Type B pancreatic cell (in vitro differentiated cells): ENCODE results near the gene PPM1J. TPM values are rescaled to one million over a fixed set of nuclear protein-coding genes. Genes with fewer than 3 reads are reported as not detected.

Experiments used
- DNase-seq: peaks from one replicate; pipeline ENCODE4 v3.0.0; 2021; ENCODE audit warnings: mixed read lengths; ENCODE audit not compliant: unreplicated experiment; ENCODE audit errors: extremely low spot score
- H3K27ac Mint-ChIP-seq: 2 replicates; pipeline ENCODE4 v1.8.0; 2021; ENCODE audit warnings: mild to moderate bottlenecking, mixed read lengths
- H3K27me3 Mint-ChIP-seq: 2 replicates; pipeline ENCODE4 v1.8.0; 2021; ENCODE audit warnings: mixed read lengths
- H3K36me3 Mint-ChIP-seq: 2 replicates; pipeline ENCODE4 v1.8.0; 2021; ENCODE audit warnings: mixed read lengths
- H3K4me1 Mint-ChIP-seq: one replicate; pipeline ENCODE4 v1.8.0; 2021; ENCODE audit warnings: mixed read lengths; ENCODE audit not compliant: unreplicated experiment
- H3K4me3 Mint-ChIP-seq: 2 replicates; pipeline ENCODE4 v1.8.0; 2021; ENCODE audit warnings: mild to moderate bottlenecking, mixed read lengths
- H3K9me3 Mint-ChIP-seq: 2 replicates; pipeline ENCODE4 v1.8.0; 2021; ENCODE audit warnings: mixed read lengths
- total RNA-seq: library from RNA; stranded (reverse); gene quantifications from 2 replicates; pipeline ENCODE4 v1.2.1, GENCODE V29; 2021; ENCODE audit warnings: low replicate concordance
- TF ChIP-seq, protein P1 (sequence below): fragments of 200-600 bp; sonication (generic); conservative IDR thresholded peaks from 2 replicates; pipeline ENCODE4 v1.5.0; 2021; ENCODE audit warnings: antibody characterized with exemption, mild to moderate bottlenecking

The PPM1J gene
- total RNA-seq, 1 donor from 2014 or later = 2.5 TPM

DNA sequence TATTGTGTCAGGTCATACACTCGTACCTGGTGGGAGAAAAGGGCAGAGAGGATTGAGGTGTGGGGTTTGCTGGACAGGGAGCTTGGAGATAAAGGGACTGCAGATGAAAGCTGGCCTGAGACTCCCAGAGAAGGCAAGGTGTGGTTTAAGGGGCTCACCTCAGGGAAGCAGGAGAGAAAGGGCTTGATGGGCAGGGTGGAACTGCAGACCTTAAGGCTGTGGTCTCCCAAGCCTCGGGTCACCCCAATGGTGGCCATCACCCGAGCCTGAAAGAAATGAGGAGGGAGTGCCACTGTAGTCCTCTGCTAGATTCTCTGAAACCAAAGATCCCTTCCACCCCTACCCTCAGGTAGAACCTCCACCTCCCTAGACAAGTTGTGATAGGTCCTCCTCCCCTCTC lies 4.5 kb downstream of the PPM1J start:
- H3K9me3 Mint-ChIP-seq = no peaks in the 10 kb centered on the region
- no peaks in the 10 kb centered on the region for H3K36me3 Mint-ChIP-seq
- peaks cover 6% of the 10 kb centered on the region for H3K4me1 Mint-ChIP-seq
- TF ChIP-seq, protein P1, sequence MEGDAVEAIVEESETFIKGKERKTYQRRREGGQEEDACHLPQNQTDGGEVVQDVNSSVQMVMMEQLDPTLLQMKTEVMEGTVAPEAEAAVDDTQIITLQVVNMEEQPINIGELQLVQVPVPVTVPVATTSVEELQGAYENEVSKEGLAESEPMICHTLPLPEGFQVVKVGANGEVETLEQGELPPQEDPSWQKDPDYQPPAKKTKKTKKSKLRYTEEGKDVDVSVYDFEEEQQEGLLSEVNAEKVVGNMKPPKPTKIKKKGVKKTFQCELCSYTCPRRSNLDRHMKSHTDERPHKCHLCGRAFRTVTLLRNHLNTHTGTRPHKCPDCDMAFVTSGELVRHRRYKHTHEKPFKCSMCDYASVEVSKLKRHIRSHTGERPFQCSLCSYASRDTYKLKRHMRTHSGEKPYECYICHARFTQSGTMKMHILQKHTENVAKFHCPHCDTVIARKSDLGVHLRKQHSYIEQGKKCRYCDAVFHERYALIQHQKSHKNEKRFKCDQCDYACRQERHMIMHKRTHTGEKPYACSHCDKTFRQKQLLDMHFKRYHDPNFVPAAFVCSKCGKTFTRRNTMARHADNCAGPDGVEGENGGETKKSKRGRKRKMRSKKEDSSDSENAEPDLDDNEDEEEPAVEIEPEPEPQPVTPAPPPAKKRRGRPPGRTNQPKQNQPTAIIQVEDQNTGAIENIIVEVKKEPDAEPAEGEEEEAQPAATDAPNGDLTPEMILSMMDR = no peak
- no peak for DNase-seq
- H3K27me3 Mint-ChIP-seq = peaks cover 51% of the 10 kb centered on the region
- no peak overlapping the region for H3K27ac Mint-ChIP-seq
- no peak overlapping the region for H3K4me3 Mint-ChIP-seq

- peaks cover 51% of the 10 kb centered on the region for H3K27me3 Mint-ChIP-seq
- peaks cover 10% of the 10 kb centered on the region for H3K4me1 Mint-ChIP-seq
- H3K4me3 Mint-ChIP-seq = no peak overlapping the region
- TF ChIP-seq, protein P1 = no peak
- no peaks in the 10 kb centered on the region for H3K36me3 Mint-ChIP-seq
- DNase-seq = peak; percentile 60
- H3K27ac Mint-ChIP-seq = no peak overlapping the region
- H3K9me3 Mint-ChIP-seq = no peaks in the 10 kb centered on the region
Observed at GRCh38 chr1:112710159-112710558, 5.0 kb downstream of the PPM1J start.

DNA sequence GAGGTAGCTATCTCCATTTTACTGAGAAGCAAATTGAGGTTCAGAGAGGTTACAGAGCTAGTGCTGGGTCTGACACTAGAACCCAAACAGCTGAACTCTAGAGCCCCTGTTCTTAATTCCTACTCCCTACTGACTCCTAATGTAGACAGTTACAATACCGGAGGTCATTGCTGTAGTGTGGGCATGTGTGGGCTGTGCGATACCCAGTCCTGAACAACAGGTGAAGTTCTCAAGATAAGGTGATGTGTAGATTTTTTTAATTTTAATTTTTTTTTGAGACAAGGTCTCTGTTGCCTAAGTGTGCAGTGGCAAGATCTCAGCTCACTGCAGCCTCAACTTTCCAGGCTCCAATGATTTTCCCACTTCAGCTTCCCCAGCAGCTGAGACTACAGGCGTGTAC lies 6.6 kb downstream of the PPM1J start:
- TF ChIP-seq, protein P1 = no peak
- Mint-ChIP-seq H3K27me3 (peaks cover 44% of the 10 kb centered on the region), H3K4me3 (peak overlapping the region; percentile 87), H3K27ac (no peak overlapping the region), H3K9me3 (no peaks in the 10 kb centered on the region), H3K4me1 (peaks cover 26% of the 10 kb centered on the region), H3K36me3 (no peaks in the 10 kb centered on the region)
- DNase-seq = no peak

DNA sequence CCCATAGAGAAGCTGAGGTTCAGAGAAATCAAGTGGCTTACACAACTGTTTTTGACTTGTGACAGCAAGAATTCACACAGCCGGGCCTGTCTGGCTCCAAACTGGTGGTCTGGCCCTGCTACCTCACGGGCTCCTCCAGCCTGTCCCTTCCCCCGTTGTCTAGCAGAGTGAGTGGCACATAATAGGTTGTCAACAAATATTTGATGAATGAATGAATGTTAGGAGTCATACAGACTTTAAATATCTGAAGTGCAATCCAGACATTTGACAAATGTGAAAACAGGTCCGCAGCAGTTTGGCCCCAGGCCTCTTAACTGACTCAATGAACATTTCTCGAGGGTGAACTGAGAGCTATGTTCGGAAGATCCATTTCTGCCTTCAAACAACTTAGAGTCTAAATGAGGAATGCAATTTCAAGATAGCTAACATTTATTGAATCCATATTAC lies 7.1 kb downstream of the PPM1J start:
- peaks cover 39% of the 10 kb centered on the region for H3K27me3 Mint-ChIP-seq
- DNase-seq = no peak
- H3K27ac Mint-ChIP-seq = peak overlapping the region; percentile 82
- H3K4me3 Mint-ChIP-seq = peak overlapping the region; percentile 87
- H3K9me3 Mint-ChIP-seq = no peaks in the 10 kb centered on the region
- H3K4me1 Mint-ChIP-seq = peaks cover 31% of the 10 kb centered on the region
- peaks cover 3% of the 10 kb centered on the region for H3K36me3 Mint-ChIP-seq
- TF ChIP-seq, protein P1 = no peak

DNA sequence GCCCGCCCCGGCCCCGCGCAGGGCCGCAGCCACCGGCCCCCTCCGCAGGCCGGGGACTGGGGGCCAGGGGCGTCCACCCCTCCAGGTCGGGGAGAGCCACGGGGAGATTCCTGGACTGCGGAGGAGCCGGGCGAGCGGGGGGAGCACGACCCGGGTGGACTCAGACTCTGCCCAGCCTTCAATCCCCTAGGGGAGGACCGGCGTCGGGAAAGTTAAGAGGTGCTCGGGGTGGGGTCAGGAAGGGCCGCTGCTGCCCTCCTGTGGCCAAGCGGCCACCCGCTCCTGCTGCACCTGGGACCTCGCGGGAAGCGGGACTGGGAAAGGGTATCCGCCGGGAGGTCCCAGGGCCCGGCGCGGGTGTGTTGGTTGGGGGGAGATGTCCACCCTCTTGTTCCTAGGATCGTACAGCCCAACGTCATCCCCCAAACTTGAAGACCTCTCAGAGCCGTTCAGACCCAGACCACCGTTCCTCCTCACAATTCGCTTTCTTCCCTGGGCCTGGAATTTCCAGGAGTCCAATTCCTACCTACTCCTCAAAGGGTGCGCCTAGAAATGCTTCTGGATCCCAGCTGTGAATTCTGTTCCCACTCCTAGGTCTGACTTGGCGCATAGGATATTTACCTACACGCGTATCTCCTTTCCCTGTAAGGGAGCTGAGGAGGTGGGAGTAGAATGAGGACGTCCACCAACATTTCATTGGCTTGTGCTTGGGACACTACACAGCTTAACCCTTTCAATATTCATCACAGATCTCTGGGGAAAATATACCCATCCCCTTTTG lies 7.7 kb downstream of the PPM1J start:
- TF ChIP-seq, protein P1 = peak; percentile 95
- Mint-ChIP-seq H3K36me3 (peaks cover 3% of the 10 kb centered on the region), H3K27ac (peak overlapping the region; percentile 82), H3K9me3 (no peaks in the 10 kb centered on the region), H3K4me3 (peak overlapping the region; percentile 87), H3K4me1 (peaks cover 35% of the 10 kb centered on the region), H3K27me3 (peaks cover 33% of the 10 kb centered on the region)
- DNase-seq = peak; percentile 88
